IMR-90 (cell line): ENCODE measurements around the gene CST11.

ENCODE experiments used
- CEBPB ChIP-seq: IDR thresholded peaks from 2 replicates; pipeline ENCODE4 v1.6.1; 2012; ENCODE audit warnings: low read depth, low read length, improper control_type of control experiment
- POLR2A ChIP-seq: IDR thresholded peaks from 2 replicates; pipeline ENCODE4 v1.6.1; 2012; ENCODE audit warnings: mild to moderate bottlenecking, low read depth, low read length
- TF ChIP-seq, protein P1 (sequence below): conservative IDR thresholded peaks from 2 replicates; pipeline ENCODE4 v1.5.1; 2012; ENCODE audit warnings: mild to moderate bottlenecking, low read depth, low read length, improper control_type of control experiment

DNA sequence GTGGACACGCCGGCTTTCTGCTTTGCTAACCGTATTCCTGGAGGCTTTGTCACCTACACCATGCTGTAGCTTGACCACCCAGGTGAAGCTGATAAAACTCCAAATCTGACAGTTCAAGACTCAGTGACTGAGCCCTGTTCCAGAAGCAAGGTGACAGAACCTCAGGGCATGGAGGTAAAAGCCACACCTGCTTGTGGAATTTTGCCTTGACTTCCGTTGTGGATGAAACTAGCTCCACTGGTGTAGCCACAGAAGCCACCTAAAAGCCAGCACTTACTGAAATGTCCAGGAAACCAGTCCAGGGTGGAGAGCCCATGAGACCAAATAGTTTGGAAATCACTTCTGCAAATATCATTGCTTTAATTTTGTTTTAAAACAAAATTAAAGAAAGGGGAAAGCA, 49.2 kb upstream of the CST11 start:
- TF ChIP-seq POLR2A (no peak), CEBPB (no peak)
- TF ChIP-seq, protein P1, sequence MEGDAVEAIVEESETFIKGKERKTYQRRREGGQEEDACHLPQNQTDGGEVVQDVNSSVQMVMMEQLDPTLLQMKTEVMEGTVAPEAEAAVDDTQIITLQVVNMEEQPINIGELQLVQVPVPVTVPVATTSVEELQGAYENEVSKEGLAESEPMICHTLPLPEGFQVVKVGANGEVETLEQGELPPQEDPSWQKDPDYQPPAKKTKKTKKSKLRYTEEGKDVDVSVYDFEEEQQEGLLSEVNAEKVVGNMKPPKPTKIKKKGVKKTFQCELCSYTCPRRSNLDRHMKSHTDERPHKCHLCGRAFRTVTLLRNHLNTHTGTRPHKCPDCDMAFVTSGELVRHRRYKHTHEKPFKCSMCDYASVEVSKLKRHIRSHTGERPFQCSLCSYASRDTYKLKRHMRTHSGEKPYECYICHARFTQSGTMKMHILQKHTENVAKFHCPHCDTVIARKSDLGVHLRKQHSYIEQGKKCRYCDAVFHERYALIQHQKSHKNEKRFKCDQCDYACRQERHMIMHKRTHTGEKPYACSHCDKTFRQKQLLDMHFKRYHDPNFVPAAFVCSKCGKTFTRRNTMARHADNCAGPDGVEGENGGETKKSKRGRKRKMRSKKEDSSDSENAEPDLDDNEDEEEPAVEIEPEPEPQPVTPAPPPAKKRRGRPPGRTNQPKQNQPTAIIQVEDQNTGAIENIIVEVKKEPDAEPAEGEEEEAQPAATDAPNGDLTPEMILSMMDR = no peak
